Fibroblast of mammary gland (primary cell): ENCODE results near the gene LRRTM4.

Experiments used
- DNase-seq: peaks from one replicate; pipeline ENCODE4 v3.0.0-alpha.2; 2010; ENCODE audit warnings: low read depth
- H3K4me3 ChIP-seq: 2 replicates; pipeline ENCODE4 v1.5.1; 2011; ENCODE audit warnings: low read depth, mild to moderate bottlenecking, low read length, moderate library complexity; ENCODE audit not compliant: control insufficient read depth
- TF ChIP-seq, protein P1 (sequence below): conservative IDR thresholded peaks from 2 replicates; pipeline ENCODE4 v1.5.1; 2011; ENCODE audit warnings: low read depth, low read length, inconsistent platforms; ENCODE audit not compliant: control insufficient read depth, insufficient read depth

Gene LRRTM4

DNA sequence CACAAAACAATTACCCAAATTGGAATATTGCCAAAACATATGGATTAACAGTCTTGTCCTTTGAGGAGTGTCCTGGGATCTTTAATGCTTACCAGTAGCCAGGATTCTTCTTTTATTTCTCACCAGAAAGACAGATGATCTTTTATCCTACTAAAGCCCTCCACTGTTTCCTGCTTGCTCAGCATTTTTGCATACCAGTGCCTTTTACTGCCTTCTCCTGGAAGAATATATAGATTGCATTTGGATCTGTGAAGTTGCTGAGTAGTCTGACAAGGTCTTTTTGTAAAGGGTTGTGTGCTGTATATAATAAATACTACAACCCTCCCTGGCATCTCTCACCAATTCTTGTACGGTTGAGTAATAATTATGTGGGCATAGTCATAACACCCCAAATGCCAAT is 652.2 kb downstream of the LRRTM4 start:
- DNase-seq, result peak; percentile 22
- TF ChIP-seq, protein P1, sequence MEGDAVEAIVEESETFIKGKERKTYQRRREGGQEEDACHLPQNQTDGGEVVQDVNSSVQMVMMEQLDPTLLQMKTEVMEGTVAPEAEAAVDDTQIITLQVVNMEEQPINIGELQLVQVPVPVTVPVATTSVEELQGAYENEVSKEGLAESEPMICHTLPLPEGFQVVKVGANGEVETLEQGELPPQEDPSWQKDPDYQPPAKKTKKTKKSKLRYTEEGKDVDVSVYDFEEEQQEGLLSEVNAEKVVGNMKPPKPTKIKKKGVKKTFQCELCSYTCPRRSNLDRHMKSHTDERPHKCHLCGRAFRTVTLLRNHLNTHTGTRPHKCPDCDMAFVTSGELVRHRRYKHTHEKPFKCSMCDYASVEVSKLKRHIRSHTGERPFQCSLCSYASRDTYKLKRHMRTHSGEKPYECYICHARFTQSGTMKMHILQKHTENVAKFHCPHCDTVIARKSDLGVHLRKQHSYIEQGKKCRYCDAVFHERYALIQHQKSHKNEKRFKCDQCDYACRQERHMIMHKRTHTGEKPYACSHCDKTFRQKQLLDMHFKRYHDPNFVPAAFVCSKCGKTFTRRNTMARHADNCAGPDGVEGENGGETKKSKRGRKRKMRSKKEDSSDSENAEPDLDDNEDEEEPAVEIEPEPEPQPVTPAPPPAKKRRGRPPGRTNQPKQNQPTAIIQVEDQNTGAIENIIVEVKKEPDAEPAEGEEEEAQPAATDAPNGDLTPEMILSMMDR, result no peak
- no peak overlapping the region for H3K4me3 ChIP-seq

DNA sequence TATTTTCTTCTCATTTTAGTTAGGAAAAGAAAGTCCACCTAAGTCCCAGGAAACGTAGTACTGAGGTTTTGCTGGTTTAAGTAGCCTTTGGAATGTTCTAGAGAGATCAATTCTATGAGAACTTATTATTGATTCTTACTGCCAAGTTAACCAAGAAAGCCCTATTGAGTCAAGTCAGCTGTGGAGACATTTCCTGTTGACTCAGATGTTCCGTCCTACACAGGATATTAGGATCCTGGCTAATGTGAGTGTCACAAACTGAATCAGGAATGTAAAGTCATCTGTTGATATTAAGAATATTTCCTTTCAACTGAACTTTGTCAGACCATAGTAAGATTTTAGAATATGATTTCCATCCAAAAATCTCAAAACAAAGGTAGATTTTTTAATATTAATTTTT is 654.3 kb downstream of the LRRTM4 start:
- TF ChIP-seq, protein P1, result no peak
- DNase-seq, result peak; percentile 78
- H3K4me3 ChIP-seq, result no peak overlapping the region

DNA sequence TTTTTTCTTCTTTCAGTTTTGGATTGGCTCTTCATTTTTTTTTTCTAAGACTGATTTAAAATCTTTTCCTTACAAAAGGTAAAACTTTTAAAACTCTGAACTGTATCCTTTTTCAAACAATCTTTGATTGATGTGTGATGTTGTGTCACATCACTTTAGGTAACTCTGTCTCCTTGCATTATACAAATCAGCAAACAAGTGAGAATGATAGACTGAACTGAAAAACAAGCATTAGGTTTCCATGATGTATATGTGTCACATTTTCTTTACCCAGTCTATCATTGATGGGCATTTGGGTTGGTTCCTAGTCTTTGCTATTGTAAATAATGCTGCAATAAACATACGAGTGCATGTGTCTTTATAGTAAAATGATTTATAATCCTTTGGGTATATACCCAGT is 655.7 kb downstream of the LRRTM4 start:
- H3K4me3 ChIP-seq, result no peak overlapping the region
- TF ChIP-seq, protein P1, result no peak
- no peak for DNase-seq

DNA sequence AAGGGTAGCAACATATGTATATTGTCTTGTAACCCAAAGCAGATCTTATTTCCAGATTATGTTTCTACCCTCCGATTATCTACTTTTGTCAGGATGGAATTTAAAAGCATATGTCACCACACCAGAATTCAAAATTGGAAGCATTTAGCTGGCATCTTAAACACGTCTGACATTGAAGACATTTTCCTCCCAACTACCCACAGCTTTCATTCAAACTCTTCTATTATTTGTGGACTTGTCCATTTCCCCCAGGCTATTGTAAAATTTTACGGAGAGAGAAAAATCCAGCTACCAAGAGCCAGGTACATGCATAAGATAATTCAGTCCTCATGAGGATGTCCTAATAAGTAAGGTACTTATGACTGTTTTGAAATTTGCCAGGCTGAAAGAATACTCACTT is 659.3 kb downstream of the LRRTM4 start:
- H3K4me3 ChIP-seq, result no peak overlapping the region
- DNase-seq, result no peak
- TF ChIP-seq, protein P1, result no peak

DNA sequence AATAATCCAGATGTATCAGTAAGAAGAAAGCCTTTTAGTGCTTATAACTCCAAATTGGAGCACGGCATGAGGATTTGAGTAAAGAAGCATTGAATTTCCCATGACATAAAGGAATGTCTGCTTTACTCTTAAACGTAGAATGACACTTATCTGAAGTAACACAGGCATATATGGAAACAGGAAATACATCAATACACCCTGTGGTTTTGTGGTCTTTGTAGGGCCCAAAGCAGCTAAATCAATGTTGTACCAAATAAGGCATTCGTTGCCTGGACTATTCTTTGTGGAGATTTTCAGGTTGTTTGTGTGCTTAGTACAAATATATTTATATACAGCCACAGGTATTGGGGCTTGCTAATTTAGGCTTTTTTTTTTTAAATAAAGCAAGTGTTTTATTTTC is 660.5 kb downstream of the LRRTM4 start:
- peak; percentile 2 for DNase-seq
- H3K4me3 ChIP-seq, result no peak overlapping the region
- TF ChIP-seq, protein P1, result no peak

DNA sequence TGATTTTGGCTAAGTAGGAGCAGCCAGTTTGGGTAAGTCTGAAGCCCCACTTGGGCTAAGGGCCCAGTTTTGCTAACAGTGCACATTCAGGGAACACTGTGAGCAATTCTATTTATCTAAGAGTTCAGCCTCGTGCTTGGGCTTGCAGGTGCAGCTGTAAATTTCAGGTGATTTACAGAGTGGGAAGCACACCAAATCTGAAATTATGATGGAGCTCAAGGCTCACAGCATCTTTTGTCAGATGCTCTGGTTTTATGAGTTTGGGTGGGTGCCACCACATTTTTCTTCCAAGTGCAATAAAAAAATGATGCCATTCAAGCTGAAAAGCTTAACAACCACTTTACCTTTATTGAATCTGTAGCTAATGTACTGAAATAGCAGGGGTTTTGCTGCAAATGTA is 671.2 kb downstream of the LRRTM4 start:
- no peak overlapping the region for H3K4me3 ChIP-seq
- TF ChIP-seq, protein P1, result no peak
- DNase-seq, result no peak

DNA sequence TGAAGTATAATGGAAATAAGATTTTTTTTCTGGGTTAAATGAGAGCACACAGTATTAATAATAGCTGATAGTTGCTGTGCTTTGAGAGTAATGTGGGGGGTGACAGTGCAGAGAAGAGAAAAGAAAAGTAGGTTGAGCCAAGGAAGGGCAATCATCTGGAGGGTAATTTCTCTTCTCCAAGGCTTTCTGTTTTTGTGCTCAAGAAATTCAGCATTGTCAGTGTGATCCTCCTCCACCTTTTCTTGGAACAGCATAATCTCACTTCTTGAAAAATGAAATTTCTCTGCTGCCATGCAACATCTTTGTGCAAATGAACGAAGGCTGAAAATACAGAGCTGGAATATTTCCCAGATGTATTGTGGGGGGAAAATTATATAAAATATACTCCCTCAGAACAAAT is 673.1 kb downstream of the LRRTM4 start:
- H3K4me3 ChIP-seq, result no peak overlapping the region
- TF ChIP-seq, protein P1, result no peak
- no peak for DNase-seq
